Hematopoietic multipotent progenitor cell treated with erythropoietin and hydrocortisone succinate and interleukin-3 and kit ligand, for 6 days (in vitro differentiated cells): ENCODE measurements around the gene CDKN3.
A peak's percentile ranks its signal among the peaks of the same experiment; 100 is the strongest.
"Not testable (repeated sequence)": the region's sequence is repeated elsewhere in the genome, so short reads cannot be mapped to it uniquely, and the experiment has no call there.

Source experiments
- DNase-seq: peaks from one replicate; pipeline ENCODE4 v3.0.0-alpha.2; 2015

CDKN3 gene

GRCh38 chr14:54425068-54425467 is 28.3 kb downstream of the CDKN3 start:
- DNase-seq: no peak

- DNase-seq: no peak
Observed at GRCh38 chr14:54425537-54426274, 28.9 kb downstream of the CDKN3 start.

GRCh38 chr14:54427871-54428270 is 31.1 kb downstream of the CDKN3 start:
- DNase-seq: no peak

GRCh38 chr14:54428527-54428926 is 31.7 kb downstream of the CDKN3 start:
- no peak for DNase-seq

- DNase-seq: peak; percentile 75
Observed at GRCh38 chr14:54435500-54435981, 38.7 kb downstream of the CDKN3 start.

- DNase-seq: not testable (repeated sequence)
Observed at GRCh38 chr14:54437954-54438353, 41.1 kb downstream of the CDKN3 start.

GRCh38 chr14:54438703-54439102 is 41.9 kb downstream of the CDKN3 start:
- no peak for DNase-seq

GRCh38 chr14:54440037-54440436 is 43.2 kb downstream of the CDKN3 start:
- peak; percentile 41 for DNase-seq

- peak; percentile 17 for DNase-seq
Observed at GRCh38 chr14:54440476-54440872, 43.7 kb downstream of the CDKN3 start.

- DNase-seq: peak; percentile 95
Observed at GRCh38 chr14:54440873-54441868, 44.4 kb downstream of the CDKN3 start, which contains the start of gene CNIH1. TSS of gene CNIH1 (minus strand) at chr14:54441374. CDS start at chr14:54441327, 47 bp downstream.

GRCh38 chr14:54442961-54443360 is 46.2 kb downstream of the CDKN3 start:
- not testable (repeated sequence) for DNase-seq

GRCh38 chr14:54443981-54444380 is 47.2 kb downstream of the CDKN3 start:
- DNase-seq: no peak

- DNase-seq: no peak
Observed at GRCh38 chr14:54444681-54445080, 47.9 kb downstream of the CDKN3 start.

- DNase-seq: peak; percentile 39
Observed at GRCh38 chr14:54446161-54446693, 49.4 kb downstream of the CDKN3 start.

- DNase-seq: peak; percentile 71
Observed at GRCh38 chr14:54447231-54447692, 50.5 kb downstream of the CDKN3 start.

GRCh38 chr14:54450535-54450934 is 53.7 kb downstream of the CDKN3 start:
- DNase-seq: peak; percentile 14

GRCh38 chr14:54451121-54451601 is 54.4 kb downstream of the CDKN3 start:
- DNase-seq: no peak

- DNase-seq: no peak
Observed at GRCh38 chr14:54451961-54452360, 55.2 kb downstream of the CDKN3 start.

GRCh38 chr14:54453252-54453651 is 56.4 kb downstream of the CDKN3 start:
- DNase-seq: no peak

- not testable (repeated sequence) for DNase-seq
Observed at GRCh38 chr14:54453990-54454389, 57.2 kb downstream of the CDKN3 start.

GRCh38 chr14:54455363-54455762 is 58.6 kb downstream of the CDKN3 start:
- DNase-seq: no peak

- DNase-seq: not testable (repeated sequence)
Observed at GRCh38 chr14:54456820-54457608, 60.2 kb downstream of the CDKN3 start.
